GM21360 (cell line): Measurements from ENCODE around the gene ETV2.
"Not testable (repeated sequence)": the region's sequence is repeated elsewhere in the genome, so short reads cannot be mapped to it uniquely, and the experiment has no call there.

Experiments used
- ATAC-seq: cut with Tn5 transposase; IDR thresholded peaks from one replicate; pipeline ENCODE4 v1.9.1; 2021; ENCODE audit warnings: mild to moderate bottlenecking, moderate library complexity; ENCODE audit not compliant: unreplicated experiment

Gene ETV2

GRCh38 chr19:35641515-35642151, at the start of gene ETV2:
ETV2 (plus strand) TSS chr19:35641745; CDS start chr19:35642461, 716 bp downstream.
- no peak for ATAC-seq

GRCh38 chr19:35592226-35592625, 49.3 kb upstream of the ETV2 start:
- ATAC-seq = no peak

- ATAC-seq = not testable (repeated sequence)
Observed at GRCh38 chr19:35595026-35595425, 46.5 kb upstream of the ETV2 start.

- ATAC-seq = no peak
Observed at GRCh38 chr19:35595928-35596327, 45.6 kb upstream of the ETV2 start.

- ATAC-seq = peak; percentile 82
Observed at GRCh38 chr19:35596366-35596999, 45.1 kb upstream of the ETV2 start.

GRCh38 chr19:35601971-35602370, 39.6 kb upstream of the ETV2 start:
- ATAC-seq = no peak

GRCh38 chr19:35604436-35604835, 37.1 kb upstream of the ETV2 start:
- ATAC-seq = not testable (repeated sequence)

GRCh38 chr19:35607170-35607569, 34.4 kb upstream of the ETV2 start:
- not testable (repeated sequence) for ATAC-seq

GRCh38 chr19:35607661-35608060, 33.9 kb upstream of the ETV2 start:
- ATAC-seq = no peak

GRCh38 chr19:35608251-35608650, 33.3 kb upstream of the ETV2 start:
- no peak for ATAC-seq

- ATAC-seq = no peak
Observed at GRCh38 chr19:35609851-35610353, 31.6 kb upstream of the ETV2 start.

GRCh38 chr19:35612224-35612558, 29.4 kb upstream of the ETV2 start:
- no peak for ATAC-seq

- peak; percentile 61 for ATAC-seq
Observed at GRCh38 chr19:35612559-35613321, 28.8 kb upstream of the ETV2 start, which contains the start of gene HAUS5. HAUS5 (plus strand) TSS chr19:35612735; CDS start chr19:35612795, 60 bp downstream.

GRCh38 chr19:35613574-35613973, 28.0 kb upstream of the ETV2 start:
- ATAC-seq = no peak

- no peak for ATAC-seq
Observed at GRCh38 chr19:35615036-35615435, 26.5 kb upstream of the ETV2 start.

GRCh38 chr19:35618857-35619256, 22.7 kb upstream of the ETV2 start:
- ATAC-seq = no peak

- ATAC-seq = no peak
Observed at GRCh38 chr19:35619290-35619923, 22.1 kb upstream of the ETV2 start.

- ATAC-seq = no peak
Observed at GRCh38 chr19:35620001-35620400, 21.5 kb upstream of the ETV2 start.

- ATAC-seq = no peak
Observed at GRCh38 chr19:35621708-35622107, 19.8 kb upstream of the ETV2 start.

- no peak for ATAC-seq
Observed at GRCh38 chr19:35622750-35623149, 18.8 kb upstream of the ETV2 start.

GRCh38 chr19:35623327-35624010, 18.1 kb upstream of the ETV2 start:
- ATAC-seq = no peak
